Type B pancreatic cell (in vitro differentiated cells): ENCODE data around the gene DDB1. TPM values are rescaled to one million over a fixed set of nuclear protein-coding genes. Genes with fewer than 3 reads are reported as not detected.

Experiments used
- DNase-seq: peaks from one replicate; pipeline ENCODE4 v3.0.0; 2021; ENCODE audit warnings: mixed read lengths; ENCODE audit not compliant: unreplicated experiment; ENCODE audit errors: extremely low spot score
- H3K27ac Mint-ChIP-seq: 2 replicates; pipeline ENCODE4 v1.8.0; 2021; ENCODE audit warnings: mild to moderate bottlenecking, mixed read lengths
- H3K27me3 Mint-ChIP-seq: 2 replicates; pipeline ENCODE4 v1.8.0; 2021; ENCODE audit warnings: mixed read lengths
- H3K36me3 Mint-ChIP-seq: 2 replicates; pipeline ENCODE4 v1.8.0; 2021; ENCODE audit warnings: mixed read lengths
- H3K4me1 Mint-ChIP-seq: one replicate; pipeline ENCODE4 v1.8.0; 2021; ENCODE audit warnings: mixed read lengths; ENCODE audit not compliant: unreplicated experiment
- H3K4me3 Mint-ChIP-seq: 2 replicates; pipeline ENCODE4 v1.8.0; 2021; ENCODE audit warnings: mild to moderate bottlenecking, mixed read lengths
- H3K9me3 Mint-ChIP-seq: 2 replicates; pipeline ENCODE4 v1.8.0; 2021; ENCODE audit warnings: mixed read lengths
- CTCF ChIP-seq: fragments of 200-600 bp; sonication (generic); conservative IDR thresholded peaks from 2 replicates; pipeline ENCODE4 v1.5.0; 2021; ENCODE audit warnings: antibody characterized with exemption, mild to moderate bottlenecking
- total RNA-seq: library from RNA; stranded (reverse); gene quantifications from 2 replicates; pipeline ENCODE4 v1.2.1, GENCODE V29; 2021; ENCODE audit warnings: low replicate concordance

DDB1 gene
- total RNA-seq, 1 donor from 2014 or later = 279 TPM

GRCh38 chr11:61364012-61364675 lies 31.2 kb upstream of the DDB1 start:
- Mint-ChIP-seq H3K9me3 (no peaks in the 10 kb centered on the region), H3K27ac (peak overlapping the region; percentile 59), H3K4me3 (peak overlapping the region; percentile 100)

DNA sequence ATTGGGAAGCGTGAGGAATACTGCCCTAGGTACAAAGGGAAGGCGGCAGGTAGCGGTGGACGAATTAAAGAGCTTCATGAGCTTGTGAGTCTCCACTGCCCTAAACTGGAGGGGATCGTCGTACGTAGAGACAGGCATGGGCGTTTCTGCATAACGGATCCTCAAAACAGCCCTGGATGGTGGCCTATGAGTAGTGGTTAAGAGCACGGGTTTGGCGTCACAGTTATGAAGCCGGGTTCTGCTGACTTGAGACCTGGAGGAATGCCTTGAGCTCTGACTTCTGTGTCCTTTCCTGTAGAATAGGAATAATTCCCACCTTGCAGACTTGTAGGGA lies 29.6 kb upstream of the DDB1 start:
- DNase-seq = no peak
- H3K4me3 Mint-ChIP-seq = peak overlapping the region; percentile 100
- peaks cover 7% of the 10 kb centered on the region for H3K36me3 Mint-ChIP-seq
- peaks cover 28% of the 10 kb centered on the region for H3K4me1 Mint-ChIP-seq
- no peaks in the 10 kb centered on the region for H3K27me3 Mint-ChIP-seq
- TF ChIP-seq CTCF = no peak
- no peaks in the 10 kb centered on the region for H3K9me3 Mint-ChIP-seq
- peak overlapping the region; percentile 95 for H3K27ac Mint-ChIP-seq

More at GRCh38 chr11:61364012-61364675, 31.2 kb upstream of the DDB1 start:
- no peak for TF ChIP-seq CTCF
- Mint-ChIP-seq H3K27me3 (no peaks in the 10 kb centered on the region), H3K4me1 (peaks cover 28% of the 10 kb centered on the region), H3K36me3 (peaks cover 14% of the 10 kb centered on the region)
- no peak for DNase-seq

- peaks cover 28% of the 10 kb centered on the region for H3K4me1 Mint-ChIP-seq
- no peaks in the 10 kb centered on the region for H3K27me3 Mint-ChIP-seq
- no peak for TF ChIP-seq CTCF
- H3K27ac Mint-ChIP-seq = peak within 1 kb of the TSS; percentile 95
- peak; percentile 92 for DNase-seq
- peak within 1 kb of the TSS; percentile 100 for H3K4me3 Mint-ChIP-seq
- no peaks in the 10 kb centered on the region for H3K9me3 Mint-ChIP-seq
- peaks cover 7% of the 10 kb centered on the region for H3K36me3 Mint-ChIP-seq
These were observed 29.0 kb upstream of the DDB1 start, which contains the start of the genes CYB561A3 and TMEM138 for GRCh38 chr11:61361741-61362541. Gene CYB561A3 (minus strand): TSS chr11:61361882. CDS start chr11:61356713, 5,169 bp downstream. Gene TMEM138 (plus strand): TSS chr11:61362374. CDS start chr11:61364391, 2,017 bp downstream.

- H3K4me3 Mint-ChIP-seq = peak overlapping the region; percentile 100
- H3K27ac Mint-ChIP-seq = peak overlapping the region; percentile 95
- peaks cover 7% of the 10 kb centered on the region for H3K36me3 Mint-ChIP-seq
- H3K9me3 Mint-ChIP-seq = no peaks in the 10 kb centered on the region
- no peaks in the 10 kb centered on the region for H3K27me3 Mint-ChIP-seq
- DNase-seq = no peak
- H3K4me1 Mint-ChIP-seq = peaks cover 28% of the 10 kb centered on the region
- TF ChIP-seq CTCF = no peak
These were observed 28.4 kb upstream of the DDB1 start for GRCh38 chr11:61361237-61361740.

DNA sequence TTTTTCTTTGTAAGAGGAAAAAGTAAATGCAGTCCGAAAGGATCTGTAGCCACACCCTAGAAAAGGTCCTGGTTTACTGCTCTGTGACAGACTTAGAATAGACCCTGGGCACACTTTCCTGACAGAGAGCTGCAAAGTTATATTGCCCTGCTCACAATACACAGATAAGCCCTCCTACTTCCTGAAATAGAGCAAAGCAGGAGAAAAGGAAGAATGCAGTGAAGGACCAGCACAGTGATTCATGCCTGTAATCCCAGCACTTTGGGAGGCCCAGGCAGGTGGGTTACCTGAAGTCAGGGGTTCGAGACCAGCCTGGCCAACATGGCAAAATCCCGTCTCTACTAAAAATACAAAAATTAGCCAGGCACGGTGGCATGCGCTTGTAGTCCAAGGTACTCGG lies 26.6 kb upstream of the DDB1 start:
- TF ChIP-seq CTCF = no peak
- H3K9me3 Mint-ChIP-seq = no peaks in the 10 kb centered on the region
- H3K27me3 Mint-ChIP-seq = no peaks in the 10 kb centered on the region
- H3K4me3 Mint-ChIP-seq = peak overlapping the region; percentile 100
- H3K36me3 Mint-ChIP-seq = peaks cover 7% of the 10 kb centered on the region
- DNase-seq = no peak
- peak overlapping the region; percentile 41 for H3K27ac Mint-ChIP-seq
- peaks cover 28% of the 10 kb centered on the region for H3K4me1 Mint-ChIP-seq
